Neural cell (in vitro differentiated cells): ENCODE results near the gene ADAM20.
"Not testable (repeated sequence)": the region's sequence is repeated elsewhere in the genome, so short reads cannot be mapped to it uniquely, and the experiment has no call there.

Experiments
- EP300 ChIP-seq: fragments of 450-650 bp; conservative IDR thresholded peaks from 2 replicates; pipeline ENCODE4 v1.6.1; 2014; ENCODE audit warnings: antibody characterized with exemption, mild to moderate bottlenecking, moderate library complexity; ENCODE audit not compliant: poor library complexity, severe bottlenecking
- EZH2 ChIP-seq: fragments of 200-600, 300-800 bp; shearing (Covaris generic), sonication (generic); IDR thresholded peaks from 2 replicates; pipeline ENCODE4 v1.6.1; 2014; ENCODE audit warnings: antibody characterized with exemption, low read length, borderline replicate concordance, mild to moderate bottlenecking; ENCODE audit not compliant: insufficient read depth, poor library complexity, severe bottlenecking
- POLR2AphosphoS5 ChIP-seq: IDR thresholded peaks from 2 replicates; pipeline ENCODE4 v1.6.1; 2012
- RAD21 ChIP-seq: fragments of 450-650 bp; conservative IDR thresholded peaks from 2 replicates; pipeline ENCODE4 v1.6.1; 2014; ENCODE audit warnings: antibody characterized with exemption, mild to moderate bottlenecking, moderate library complexity
- TF ChIP-seq, protein P1 (sequence below): fragments of 450-650 bp; IDR thresholded peaks from 2 replicates; pipeline ENCODE4 v1.5.1; 2014; ENCODE audit warnings: antibody characterized with exemption, mild to moderate bottlenecking, moderate library complexity; ENCODE audit not compliant: poor library complexity, severe bottlenecking

DNA sequence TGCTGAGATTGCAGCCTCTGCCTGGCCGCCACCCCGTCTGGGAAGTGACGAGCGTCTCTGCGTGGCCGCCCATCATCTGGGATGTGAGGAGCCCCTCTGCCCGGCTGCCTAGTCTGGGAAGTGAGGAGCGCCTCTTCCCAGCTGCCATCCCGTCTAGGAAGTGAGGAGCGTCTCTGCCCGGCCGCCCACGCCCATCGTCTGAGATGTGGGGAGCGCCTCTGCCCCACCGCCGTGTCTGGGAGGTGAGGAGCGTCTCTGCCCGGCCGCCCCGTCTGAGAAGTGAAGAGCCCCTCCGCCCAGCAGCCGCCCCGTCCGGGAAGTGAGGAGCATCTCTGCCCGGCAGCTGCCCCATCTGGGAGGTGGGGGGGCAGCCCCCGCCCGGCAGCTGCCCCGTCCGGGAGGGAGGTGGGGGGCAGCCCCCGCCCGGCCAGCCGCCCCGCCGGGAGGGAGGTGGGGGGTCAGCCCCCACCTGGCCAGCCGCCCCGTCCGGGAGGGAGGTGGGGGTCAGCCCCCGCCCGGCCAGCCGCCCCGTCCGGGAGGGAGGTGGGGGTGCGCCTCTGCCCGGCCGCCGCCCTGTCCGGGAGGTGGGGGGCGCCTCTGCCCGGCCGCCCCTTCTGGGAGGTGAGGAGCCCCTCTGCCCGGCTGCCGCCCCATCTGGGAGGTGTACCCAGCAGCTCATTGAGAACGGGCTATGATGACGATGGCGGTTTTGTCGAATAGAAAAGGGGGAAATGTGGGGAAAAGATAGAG, 57.3 kb downstream of the ADAM20 start:
- TF ChIP-seq POLR2AphosphoS5, EP300, EZH2, RAD21: not testable (repeated sequence)
- TF ChIP-seq, protein P1, sequence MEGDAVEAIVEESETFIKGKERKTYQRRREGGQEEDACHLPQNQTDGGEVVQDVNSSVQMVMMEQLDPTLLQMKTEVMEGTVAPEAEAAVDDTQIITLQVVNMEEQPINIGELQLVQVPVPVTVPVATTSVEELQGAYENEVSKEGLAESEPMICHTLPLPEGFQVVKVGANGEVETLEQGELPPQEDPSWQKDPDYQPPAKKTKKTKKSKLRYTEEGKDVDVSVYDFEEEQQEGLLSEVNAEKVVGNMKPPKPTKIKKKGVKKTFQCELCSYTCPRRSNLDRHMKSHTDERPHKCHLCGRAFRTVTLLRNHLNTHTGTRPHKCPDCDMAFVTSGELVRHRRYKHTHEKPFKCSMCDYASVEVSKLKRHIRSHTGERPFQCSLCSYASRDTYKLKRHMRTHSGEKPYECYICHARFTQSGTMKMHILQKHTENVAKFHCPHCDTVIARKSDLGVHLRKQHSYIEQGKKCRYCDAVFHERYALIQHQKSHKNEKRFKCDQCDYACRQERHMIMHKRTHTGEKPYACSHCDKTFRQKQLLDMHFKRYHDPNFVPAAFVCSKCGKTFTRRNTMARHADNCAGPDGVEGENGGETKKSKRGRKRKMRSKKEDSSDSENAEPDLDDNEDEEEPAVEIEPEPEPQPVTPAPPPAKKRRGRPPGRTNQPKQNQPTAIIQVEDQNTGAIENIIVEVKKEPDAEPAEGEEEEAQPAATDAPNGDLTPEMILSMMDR = not testable (repeated sequence)
